ENCODE results near the gene PLA2G6.
A peak's percentile ranks its signal among the peaks of the same experiment; 100 is the strongest.

The PLA2G6 gene

GRCh38 chr22:38181453-38182200, at the start of gene PLA2G6:
Gene PLA2G6, minus strand, starts transcription at chr22:38181830. Its CDS starts 12,404 bp downstream, at chr22:38169426.
- peak; percentile 82 for DNase-seq

- no peak for DNase-seq
These were observed 49.3 kb upstream of the PLA2G6 start for GRCh38 chr22:38230916-38231315.

- no peak for DNase-seq
These were observed 48.6 kb upstream of the PLA2G6 start for GRCh38 chr22:38230108-38230825.

GRCh38 chr22:38228873-38229740, 47.5 kb upstream of the PLA2G6 start:
- DNase-seq: no peak

GRCh38 chr22:38228326-38228872, 46.8 kb upstream of the PLA2G6 start:
- no peak for DNase-seq

GRCh38 chr22:38226853-38227649, 45.4 kb upstream of the PLA2G6 start:
- no peak for DNase-seq

GRCh38 chr22:38223289-38223960, 41.8 kb upstream of the PLA2G6 start:
- no peak for DNase-seq

- DNase-seq: no peak
These were observed 41.1 kb upstream of the PLA2G6 start for GRCh38 chr22:38222797-38223119.

- no peak for DNase-seq
These were observed 40.5 kb upstream of the PLA2G6 start for GRCh38 chr22:38221908-38222796.

- DNase-seq: no peak
These were observed 39.8 kb upstream of the PLA2G6 start for GRCh38 chr22:38221407-38221806.

- no peak for DNase-seq
These were observed 39.2 kb upstream of the PLA2G6 start for GRCh38 chr22:38220653-38221386.

GRCh38 chr22:38220163-38220562, 38.5 kb upstream of the PLA2G6 start:
- DNase-seq: no peak

GRCh38 chr22:38219632-38220031, 38.0 kb upstream of the PLA2G6 start:
- DNase-seq: no peak

GRCh38 chr22:38218661-38219622, 37.3 kb upstream of the PLA2G6 start:
- no peak for DNase-seq

- no peak for DNase-seq
These were observed 33.8 kb upstream of the PLA2G6 start for GRCh38 chr22:38215156-38216038.

- DNase-seq: no peak
These were observed 32.8 kb upstream of the PLA2G6 start for GRCh38 chr22:38214302-38215056.

GRCh38 chr22:38213990-38214301, 32.3 kb upstream of the PLA2G6 start:
- DNase-seq: no peak

Measured in DMS79 (cell line).